Trophoblast cell (in vitro differentiated cells and primary cell): ENCODE results near the gene CHAT.

Experiments used
- DNase-seq, 2 donors: peaks; one replicate each; pipeline ENCODE4 v3.0.0-alpha.2; 2016
- H2AFZ ChIP-seq: 2 replicates; pipeline ENCODE4 v1.6.1; 2013; ENCODE audit warnings: low read length, moderate library complexity, mild to moderate bottlenecking; ENCODE audit not compliant: insufficient read depth, poor library complexity
- H2AK5ac ChIP-seq: 2 replicates; pipeline ENCODE4 v1.6.1; 2013; ENCODE audit warnings: mild to moderate bottlenecking, low read length
- H2BK120ac ChIP-seq: 2 replicates; pipeline ENCODE4 v1.6.1; 2013; ENCODE audit warnings: low read length, mild to moderate bottlenecking, moderate library complexity; ENCODE audit not compliant: insufficient read depth, poor library complexity
- H2BK12ac ChIP-seq: 2 replicates; pipeline ENCODE4 v1.6.1; 2013; ENCODE audit warnings: mild to moderate bottlenecking, low read length, moderate library complexity
- H2BK5ac ChIP-seq: 2 replicates; pipeline ENCODE4 v1.6.1; 2013; ENCODE audit warnings: low read length, low read depth, moderate library complexity, mild to moderate bottlenecking; ENCODE audit not compliant: poor library complexity
- H3K14ac ChIP-seq: 2 replicates; pipeline ENCODE4 v1.6.1; 2013; ENCODE audit warnings: mild to moderate bottlenecking, low read length
- H3K18ac ChIP-seq: 2 replicates; pipeline ENCODE4 v1.6.1; 2013; ENCODE audit warnings: mild to moderate bottlenecking, low read length
- H3K23ac ChIP-seq: 2 replicates; pipeline ENCODE4 v1.6.1; 2013; ENCODE audit warnings: low read length
- H3K27ac ChIP-seq: 2 replicates; pipeline ENCODE4 v1.5.1; 2013; ENCODE audit warnings: low read depth, mild to moderate bottlenecking, inconsistent platforms, low read length, moderate library complexity
- H3K27me3 ChIP-seq: 2 replicates; pipeline ENCODE4 v1.6.1; 2013; ENCODE audit warnings: inconsistent platforms, mild to moderate bottlenecking, low read length, moderate library complexity; ENCODE audit not compliant: insufficient read depth
- H3K36me3 ChIP-seq, 2 experiments: 1 replicate in 1 of 2; 2 replicates in 1 of 2; pipeline ENCODE4 v1.6.1; 2013; ENCODE audit warnings: low read length in 2 of 2, mild to moderate bottlenecking in 2 of 2, moderate library complexity in 1 of 2; ENCODE audit not compliant: insufficient read depth in 2 of 2, control insufficient read depth in 1 of 2
- H3K4ac ChIP-seq: 2 replicates; pipeline ENCODE4 v1.6.1; 2013; ENCODE audit warnings: low read depth, mild to moderate bottlenecking, low read length, moderate library complexity
- H3K4me1 ChIP-seq, 2 experiments: 1 replicate in 1 of 2; 2 replicates in 1 of 2; pipeline ENCODE4 v1.6.1; 2013; ENCODE audit warnings: low read length in 2 of 2, mild to moderate bottlenecking in 2 of 2, moderate library complexity in 1 of 2; ENCODE audit not compliant: insufficient read depth in 2 of 2, control insufficient read depth in 1 of 2
- H3K4me2 ChIP-seq: 2 replicates; pipeline ENCODE4 v1.6.1; 2013; ENCODE audit warnings: inconsistent platforms, mild to moderate bottlenecking, low read length, moderate library complexity
- H3K4me3 ChIP-seq: 2 replicates; pipeline ENCODE4 v1.5.1; 2013; ENCODE audit warnings: mild to moderate bottlenecking, low read depth, low read length, inconsistent platforms
- H3K79me1 ChIP-seq: one replicate; pipeline ENCODE4 v1.6.1; 2013; ENCODE audit warnings: low read length
- H3K79me2 ChIP-seq: 2 replicates; pipeline ENCODE4 v1.6.1; 2013; ENCODE audit warnings: low read length, mild to moderate bottlenecking; ENCODE audit not compliant: control insufficient read depth, insufficient read depth, poor library complexity
- H3K9ac ChIP-seq: 2 replicates; pipeline ENCODE4 v1.6.1; 2013; ENCODE audit warnings: mild to moderate bottlenecking, low read length
- H3K9me3 ChIP-seq: 2 replicates; pipeline ENCODE4 v1.6.1; 2013; ENCODE audit warnings: low read depth, mild to moderate bottlenecking, control low read depth, inconsistent platforms, low read length; ENCODE audit not compliant: insufficient read depth
- H4K12ac ChIP-seq: 2 replicates; pipeline ENCODE4 v1.6.1; 2013; ENCODE audit warnings: low read depth, mild to moderate bottlenecking, low read length, moderate library complexity
- H4K8ac ChIP-seq: 2 replicates; pipeline ENCODE4 v1.6.1; 2013; ENCODE audit warnings: low read depth, mild to moderate bottlenecking, low read length, moderate library complexity
- H4K91ac ChIP-seq: one replicate; pipeline ENCODE4 v1.6.1; 2013; ENCODE audit warnings: low read depth, mild to moderate bottlenecking, low read length, moderate library complexity
- WGBS: extraction: QIAGEN DNeasy Blood & Tissue Kit; methylation state at CpG from one replicate; pipeline ENCODE4 v1.1.7; 2013; ENCODE audit warnings: missing lambda C conversion rate; ENCODE audit not compliant: insufficient read length, insufficient coverage; ENCODE audit errors: extremely low coverage; 5-methylcytosine and 5-hydroxymethylcytosine counted together

The CHAT gene

GRCh38 chr10:49610458-49611165, 3.2 kb upstream of the CHAT start:
- H2BK5ac ChIP-seq, result no peak overlapping the region
- peak overlapping the region; percentile 64 for H3K4me2 ChIP-seq
- H4K91ac ChIP-seq, result no peak overlapping the region
- H3K27ac ChIP-seq, result no peak overlapping the region
- H3K9me3 ChIP-seq, result peaks cover 27% of the 10 kb centered on the region
- no peak overlapping the region for H2AFZ ChIP-seq
- no peak overlapping the region for H2AK5ac ChIP-seq
- no peaks in the 10 kb centered on the region for H3K79me2 ChIP-seq
- no peak for DNase-seq
- H3K9ac ChIP-seq, result no peak overlapping the region
- H3K79me1 ChIP-seq, result no peaks in the 10 kb centered on the region
- no CpG with 5 or more reads among the region's 72 CpGs for WGBS
- H3K23ac ChIP-seq, result no peak overlapping the region
- no peaks in the 10 kb centered on the region for H3K36me3 ChIP-seq
- peaks cover 79% of the 10 kb centered on the region for H3K27me3 ChIP-seq
- peak overlapping the region; percentile 59 for H3K4me3 ChIP-seq
- H4K12ac ChIP-seq, result no peak overlapping the region
- H2BK12ac ChIP-seq, result no peak overlapping the region
- no peak overlapping the region for H3K4ac ChIP-seq
- H4K8ac ChIP-seq, result no peak overlapping the region
- H3K14ac ChIP-seq, result no peak overlapping the region
- no peak overlapping the region for H2BK120ac ChIP-seq
- peaks cover 0 to 16% of the 10 kb centered on the region in 2 experiments for H3K4me1 ChIP-seq
- H3K18ac ChIP-seq, result no peak overlapping the region

GRCh38 chr10:49611166-49611815, 2.5 kb upstream of the CHAT start:
- Histone ChIP-seq H4K8ac (no peak overlapping the region), H3K9me3 (peaks cover 27% of the 10 kb centered on the region), H2BK120ac (no peak overlapping the region), H3K4ac (no peak overlapping the region), H3K27ac (no peak overlapping the region), H3K4me1 (peaks cover 0 to 16% of the 10 kb centered on the region in 2 experiments), H3K14ac (no peak overlapping the region), H2AFZ (no peak overlapping the region), H4K91ac (no peak overlapping the region), H3K23ac (no peak overlapping the region), H4K12ac (no peak overlapping the region), H3K79me1 (no peaks in the 10 kb centered on the region), H2AK5ac (no peak overlapping the region), H3K36me3 (no peaks in the 10 kb centered on the region), H3K27me3 (peaks cover 83% of the 10 kb centered on the region), H2BK12ac (no peak overlapping the region), H3K18ac (no peak overlapping the region), H3K4me3 (no peak overlapping the region), H2BK5ac (no peak overlapping the region), H3K4me2 (peak overlapping the region; percentile 64), H3K9ac (no peak overlapping the region), H3K79me2 (no peaks in the 10 kb centered on the region)
- DNase-seq, result no peak
- no CpG with 5 or more reads among the region's 63 CpGs for WGBS

GRCh38 chr10:49611816-49612512, 1.9 kb upstream of the CHAT start:
- H3K27me3 ChIP-seq, result peaks cover 83% of the 10 kb centered on the region
- no peak overlapping the region for H2BK5ac ChIP-seq
- H2AFZ ChIP-seq, result no peak overlapping the region
- H2BK120ac ChIP-seq, result no peak overlapping the region
- no peak overlapping the region for H4K8ac ChIP-seq
- H3K23ac ChIP-seq, result no peak overlapping the region
- no peak overlapping the region for H4K91ac ChIP-seq
- WGBS, result no CpG with 5 or more reads among the region's 53 CpGs
- H2AK5ac ChIP-seq, result no peak overlapping the region
- H3K4me3 ChIP-seq, result no peak overlapping the region
- no peak overlapping the region for H3K4ac ChIP-seq
- H3K27ac ChIP-seq, result no peak overlapping the region
- no peak overlapping the region for H3K9ac ChIP-seq
- H3K4me1 ChIP-seq, result peaks cover 0 to 16% of the 10 kb centered on the region in 2 experiments
- peaks cover 28% of the 10 kb centered on the region for H3K9me3 ChIP-seq
- H3K36me3 ChIP-seq, result no peaks in the 10 kb centered on the region
- no peak overlapping the region for H3K4me2 ChIP-seq
- no peak for DNase-seq
- no peak overlapping the region for H2BK12ac ChIP-seq
- no peaks in the 10 kb centered on the region for H3K79me2 ChIP-seq
- H3K79me1 ChIP-seq, result no peaks in the 10 kb centered on the region
- H3K18ac ChIP-seq, result no peak overlapping the region
- no peak overlapping the region for H3K14ac ChIP-seq
- no peak overlapping the region for H4K12ac ChIP-seq

- Histone ChIP-seq H3K27ac (no peak overlapping the region), H2BK5ac (no peak overlapping the region), H3K4me1 (peaks cover 0 to 12% of the 10 kb centered on the region in 2 experiments), H3K9ac (no peak overlapping the region), H2BK120ac (no peak overlapping the region), H4K12ac (no peak overlapping the region), H3K79me1 (no peaks in the 10 kb centered on the region), H3K79me2 (no peaks in the 10 kb centered on the region), H3K27me3 (peaks cover 79% of the 10 kb centered on the region), H3K9me3 (peaks cover 28% of the 10 kb centered on the region), H2AK5ac (no peak overlapping the region), H4K91ac (no peak overlapping the region), H3K18ac (no peak overlapping the region), H2BK12ac (no peak overlapping the region), H2AFZ (no peak overlapping the region), H4K8ac (no peak overlapping the region), H3K36me3 (no peaks in the 10 kb centered on the region), H3K23ac (no peak overlapping the region), H3K4ac (no peak overlapping the region), H3K14ac (no peak overlapping the region), H3K4me2 (no peak overlapping the region), H3K4me3 (no peak overlapping the region)
- no peak for DNase-seq
- WGBS, result no CpG with 5 or more reads among the region's 29 CpGs
Observed at GRCh38 chr10:49612513-49613164, 1.2 kb upstream of the CHAT start.
